Natural killer cell treated with Interleukin-12 subunit alpha and Interleukin-12 subunit beta and Interleukin-15 and Interleukin-18, amount 100 ng/mL, for 72 hours (primary cell): Measurements from ENCODE around the gene KPTN. TPM values are rescaled to one million over a fixed set of nuclear protein-coding genes. Genes with fewer than 3 reads are reported as not detected.
A peak's percentile ranks its signal among the peaks of the same experiment; 100 is the strongest.

ENCODE experiments used
- ATAC-seq, 2 donors: fragments of 150-1000 bp; cut with Tn5 transposase in 1 of 2; sonication (Bioruptor Pico), chemical (Tn5 transposase) in 1 of 2; 2 replicates each; pipeline ENCODE4 v1.10.0; 2021
- DNase-seq: peaks from one replicate; pipeline ENCODE4 v3.0.0; 2022; ENCODE audit warnings: low spot score
- H3K27ac Mint-ChIP-seq, 2 donors: 1 replicate in 1 of 2; 2 replicates in 1 of 2; pipeline ENCODE4 v1.8.0; 2022; ENCODE audit warnings: mixed read lengths in 2 of 2, mild to moderate bottlenecking in 1 of 2, moderate library complexity in 1 of 2
- H3K27me3 Mint-ChIP-seq, 2 donors: 1 replicate in 1 of 2; 2 replicates in 1 of 2; pipeline ENCODE4 v1.8.0; 2022; ENCODE audit warnings: mixed read lengths in 2 of 2
- H3K36me3 Mint-ChIP-seq: one replicate; pipeline ENCODE4 v1.8.0; 2022; ENCODE audit warnings: mixed read lengths
- H3K4me1 Mint-ChIP-seq, 2 donors: 1 replicate in 1 of 2; 2 replicates in 1 of 2; pipeline ENCODE4 v1.8.0; 2022; ENCODE audit warnings: low read depth in 2 of 2, mixed read lengths in 2 of 2, mild to moderate bottlenecking in 1 of 2
- H3K4me3 Mint-ChIP-seq: one replicate; pipeline ENCODE4 v1.8.0; 2022; ENCODE audit warnings: mixed read lengths
- H3K9me3 Mint-ChIP-seq: 2 replicates; pipeline ENCODE4 v1.8.0; 2022; ENCODE audit warnings: mixed read lengths
- total RNA-seq, 2 donors: library from RNA; stranded (reverse); gene quantifications; one replicate each; pipeline ENCODE4 v1.2.3, GENCODE V29; 2022

The KPTN gene
- total RNA-seq, 2 donors from 2014 or later: 4.9 to 11.4 TPM

DNA sequence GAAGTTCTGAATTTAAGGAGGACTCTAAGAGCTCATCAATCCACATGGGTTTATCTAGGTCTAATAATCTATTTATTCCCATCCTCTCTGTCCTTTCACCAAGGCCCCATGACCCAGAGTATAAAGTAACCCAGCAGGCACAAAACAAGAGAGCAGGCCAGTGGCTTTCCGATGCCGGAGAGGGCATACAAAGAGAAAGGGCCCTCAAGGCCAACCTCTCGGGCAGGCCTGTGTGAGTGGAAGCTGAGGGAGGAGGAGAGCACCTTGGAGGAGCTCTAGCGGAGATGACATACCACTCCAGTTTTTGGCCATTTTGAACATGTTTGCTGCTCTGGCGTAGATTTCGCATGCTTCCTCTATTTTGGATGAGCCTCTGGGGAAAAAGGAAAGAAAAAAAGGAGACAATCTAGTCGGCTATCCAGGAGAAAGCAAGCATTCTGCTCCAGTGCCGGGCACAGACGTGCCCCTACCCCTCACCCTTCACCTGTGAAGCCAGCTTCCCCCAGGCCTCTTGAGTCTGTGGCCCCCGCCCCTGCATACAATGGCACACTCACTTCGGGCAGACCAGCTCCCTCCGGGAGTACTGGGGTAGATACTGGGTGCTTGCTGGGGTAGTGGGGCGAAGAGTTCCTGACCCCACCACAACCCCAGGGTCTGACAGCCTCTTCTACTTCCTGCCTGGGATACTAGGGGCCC, 19.3 kb upstream of the KPTN start:
- Mint-ChIP-seq H3K27ac (peak overlapping the region in 1 of 2 donors; percentile 66), H3K27me3 (no peaks in the 10 kb centered on the region), H3K4me1 (peaks cover 0 to 15% of the 10 kb centered on the region in 2 donors), H3K36me3 (no peaks in the 10 kb centered on the region), H3K9me3 (no peaks in the 10 kb centered on the region), H3K4me3 (no peak overlapping the region)
- no peak for ATAC-seq
- no peak for DNase-seq

DNA sequence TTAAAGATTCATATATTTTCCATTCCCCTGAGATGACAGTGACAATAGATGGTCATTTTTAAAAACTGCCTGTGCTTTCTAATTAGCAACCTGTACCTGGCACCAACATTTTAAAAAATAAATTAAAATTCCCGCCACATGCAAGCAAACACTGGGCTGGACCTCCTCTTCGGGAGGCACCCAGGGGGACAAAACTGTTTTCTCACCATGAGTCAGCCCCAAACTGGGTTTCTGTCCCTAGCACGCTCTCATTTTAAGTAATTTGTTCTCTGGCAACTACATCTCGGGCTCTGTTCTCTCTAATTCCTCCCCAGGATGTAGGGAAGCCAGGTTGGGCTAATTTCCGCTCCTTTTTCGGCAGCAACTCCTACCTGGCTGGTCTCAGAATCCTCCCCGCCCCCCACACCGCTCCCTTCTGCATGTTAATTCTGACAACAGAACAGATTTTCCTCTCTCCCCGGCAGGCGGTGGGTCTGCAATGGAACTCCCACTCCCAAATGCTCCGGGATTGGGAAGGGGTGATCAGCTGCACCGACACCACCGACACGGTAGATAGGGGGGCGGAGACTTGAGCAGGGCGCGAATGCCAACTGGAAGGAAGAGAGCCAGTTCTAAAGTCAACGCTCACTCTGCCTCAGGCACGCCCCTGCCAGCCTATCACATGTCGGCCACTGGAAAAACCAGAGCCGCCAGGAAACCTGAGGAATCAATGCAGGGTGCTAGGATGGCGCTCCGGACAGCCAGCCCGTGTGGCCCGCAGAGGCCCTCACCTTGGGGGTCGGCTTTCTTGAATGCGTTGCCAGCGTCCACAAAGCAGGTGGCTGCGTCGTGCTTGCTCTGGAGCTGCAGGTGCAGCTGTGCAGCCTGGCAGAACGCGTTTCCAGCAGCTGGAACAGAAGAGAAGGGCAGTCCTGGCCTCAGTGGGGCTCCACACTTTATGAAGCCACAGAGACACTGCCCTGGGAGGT, 16.1 kb upstream of the KPTN start:
- Mint-ChIP-seq H3K9me3 (no peaks in the 10 kb centered on the region), H3K4me3 (no peak overlapping the region), H3K4me1 (peaks cover 0 to 14% of the 10 kb centered on the region in 2 donors), H3K36me3 (no peaks in the 10 kb centered on the region), H3K27me3 (no peaks in the 10 kb centered on the region), H3K27ac (no peak overlapping the region)
- ATAC-seq: no peak
- no peak for DNase-seq

DNA sequence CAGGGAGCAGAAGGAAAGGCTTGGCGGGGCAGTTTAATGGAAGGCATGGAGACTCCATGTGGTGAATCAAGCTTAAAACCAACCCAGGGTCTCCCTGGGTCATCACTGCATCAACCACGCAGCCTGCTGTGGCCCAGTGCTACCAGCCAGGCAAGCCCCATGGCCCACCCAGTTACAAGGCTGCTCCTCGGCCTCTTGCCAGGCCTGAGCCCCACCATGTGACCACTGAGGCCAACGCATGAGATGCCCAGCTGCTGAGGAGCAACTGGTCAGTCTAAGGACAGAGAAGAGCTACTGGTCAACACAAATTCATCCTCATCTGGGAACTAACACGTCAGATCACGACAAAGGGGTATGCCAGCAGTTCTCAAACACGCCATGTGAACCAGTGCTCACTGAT, 15.4 kb upstream of the KPTN start:
- Mint-ChIP-seq H3K27me3 (no peaks in the 10 kb centered on the region), H3K4me3 (no peak overlapping the region), H3K9me3 (no peaks in the 10 kb centered on the region), H3K27ac (peak overlapping the region in 1 of 2 donors; percentile 53), H3K4me1 (peaks cover 0 to 11% of the 10 kb centered on the region in 2 donors), H3K36me3 (no peaks in the 10 kb centered on the region)
- no peak for ATAC-seq
- no peak for DNase-seq

DNA sequence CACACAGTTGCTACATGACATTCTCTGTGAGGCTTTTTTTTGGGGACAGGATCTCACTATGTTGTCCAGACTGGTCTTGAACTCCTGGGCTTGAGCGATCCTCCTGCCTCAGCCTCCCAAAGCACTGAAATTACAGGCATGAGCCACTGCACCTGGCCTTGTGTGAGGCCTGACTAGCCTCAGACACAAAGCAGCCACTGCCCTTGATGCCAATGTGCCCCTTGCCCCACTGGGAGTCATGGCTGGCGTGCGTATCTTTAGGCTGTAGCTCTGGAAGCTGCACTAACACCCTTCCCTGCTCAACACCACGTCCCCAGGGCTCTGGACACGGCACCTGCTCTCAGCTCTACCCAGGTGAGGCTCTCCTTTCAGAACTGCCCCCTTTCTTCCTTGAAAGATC, 14.5 kb upstream of the KPTN start:
- ATAC-seq (no peak), DNase-seq (no peak)
- H3K4me1 Mint-ChIP-seq: peaks cover 0 to 12% of the 10 kb centered on the region in 2 donors
- no peak overlapping the region for H3K4me3 Mint-ChIP-seq
- no peaks in the 10 kb centered on the region for H3K36me3 Mint-ChIP-seq
- H3K27me3 Mint-ChIP-seq: no peaks in the 10 kb centered on the region
- H3K27ac Mint-ChIP-seq: peak overlapping the region in 1 of 2 donors; percentile 53
- H3K9me3 Mint-ChIP-seq: no peaks in the 10 kb centered on the region

DNA sequence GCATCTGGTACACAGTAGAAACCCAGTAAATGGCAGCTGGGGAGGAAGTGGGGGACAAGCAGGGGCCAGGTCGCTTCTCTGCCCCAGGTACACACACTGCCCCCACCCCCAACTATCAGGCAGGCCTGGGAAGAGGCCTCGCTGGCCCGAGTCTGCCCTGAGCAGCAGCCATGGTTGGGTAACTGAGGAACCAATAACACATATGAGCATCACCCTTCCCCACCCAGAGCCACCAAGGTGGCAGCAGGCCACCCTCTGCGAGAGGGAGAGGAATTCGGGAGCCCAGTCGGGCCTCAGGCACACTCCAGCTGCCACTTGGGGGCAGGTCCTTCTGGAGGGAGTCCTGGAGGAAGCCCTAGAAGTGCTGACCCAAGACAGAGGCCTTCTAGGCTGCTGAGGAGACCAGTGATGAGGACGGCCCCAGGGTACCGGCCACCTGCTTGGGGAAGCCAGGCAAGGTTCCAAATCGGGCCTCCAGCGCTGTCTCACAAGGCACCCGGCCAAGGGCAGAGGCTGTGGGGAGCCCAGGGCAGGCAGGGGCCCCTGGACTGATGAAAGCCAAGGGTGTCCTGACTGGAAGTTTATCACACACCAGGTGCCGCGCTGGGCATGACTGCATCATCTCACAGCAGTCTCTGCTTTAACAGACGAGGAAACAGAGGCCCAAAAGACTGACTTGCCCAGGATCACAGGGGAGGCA, 14.0 kb upstream of the KPTN start:
- H3K4me1 Mint-ChIP-seq: peaks cover 0 to 13% of the 10 kb centered on the region in 2 donors
- no peaks in the 10 kb centered on the region for H3K36me3 Mint-ChIP-seq
- no peaks in the 10 kb centered on the region for H3K27me3 Mint-ChIP-seq
- ATAC-seq (no peak), DNase-seq (no peak)
- H3K9me3 Mint-ChIP-seq: no peaks in the 10 kb centered on the region
- H3K27ac Mint-ChIP-seq: no peak overlapping the region
- no peak overlapping the region for H3K4me3 Mint-ChIP-seq

DNA sequence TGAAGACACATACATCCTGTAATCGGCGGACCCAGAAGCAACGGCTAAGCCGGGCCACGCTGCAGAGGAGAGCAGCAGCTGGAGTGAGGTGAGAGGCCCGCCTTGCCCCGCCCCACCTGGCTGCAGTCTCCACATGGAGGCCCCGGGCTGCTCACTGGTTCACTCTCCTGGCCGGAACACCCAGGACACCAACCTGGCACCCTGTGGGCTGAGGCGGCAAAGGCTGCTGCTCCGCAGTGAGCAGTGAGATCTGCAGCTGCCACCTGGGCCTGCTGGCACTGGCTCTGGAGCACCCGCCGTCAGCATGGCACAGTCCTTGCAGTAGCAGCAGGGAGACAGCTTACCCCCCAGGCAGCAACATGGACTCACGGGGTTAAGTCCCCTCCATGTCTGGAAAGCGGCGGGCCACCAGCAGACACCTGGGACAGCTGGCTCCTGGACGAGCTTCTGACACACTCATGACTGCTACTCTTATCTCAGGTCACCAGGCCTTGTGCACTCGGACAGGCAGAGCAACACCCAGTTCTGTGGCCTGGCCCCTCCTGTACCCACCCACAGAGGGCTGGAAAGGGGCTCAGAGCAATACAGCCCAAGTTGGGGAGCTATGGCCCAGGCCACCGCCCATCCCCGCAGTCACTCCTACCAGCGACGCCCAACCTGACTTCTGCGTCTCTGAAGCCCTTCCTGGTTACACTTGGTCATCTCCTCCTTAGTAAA, 13.2 kb upstream of the KPTN start:
- no peaks in the 10 kb centered on the region for H3K9me3 Mint-ChIP-seq
- DNase-seq: no peak
- no peak for ATAC-seq
- no peaks in the 10 kb centered on the region for H3K27me3 Mint-ChIP-seq
- no peak overlapping the region for H3K4me3 Mint-ChIP-seq
- no peaks in the 10 kb centered on the region for H3K36me3 Mint-ChIP-seq
- H3K4me1 Mint-ChIP-seq: peaks cover 0 to 13% of the 10 kb centered on the region in 2 donors
- H3K27ac Mint-ChIP-seq: no peak overlapping the region

DNA sequence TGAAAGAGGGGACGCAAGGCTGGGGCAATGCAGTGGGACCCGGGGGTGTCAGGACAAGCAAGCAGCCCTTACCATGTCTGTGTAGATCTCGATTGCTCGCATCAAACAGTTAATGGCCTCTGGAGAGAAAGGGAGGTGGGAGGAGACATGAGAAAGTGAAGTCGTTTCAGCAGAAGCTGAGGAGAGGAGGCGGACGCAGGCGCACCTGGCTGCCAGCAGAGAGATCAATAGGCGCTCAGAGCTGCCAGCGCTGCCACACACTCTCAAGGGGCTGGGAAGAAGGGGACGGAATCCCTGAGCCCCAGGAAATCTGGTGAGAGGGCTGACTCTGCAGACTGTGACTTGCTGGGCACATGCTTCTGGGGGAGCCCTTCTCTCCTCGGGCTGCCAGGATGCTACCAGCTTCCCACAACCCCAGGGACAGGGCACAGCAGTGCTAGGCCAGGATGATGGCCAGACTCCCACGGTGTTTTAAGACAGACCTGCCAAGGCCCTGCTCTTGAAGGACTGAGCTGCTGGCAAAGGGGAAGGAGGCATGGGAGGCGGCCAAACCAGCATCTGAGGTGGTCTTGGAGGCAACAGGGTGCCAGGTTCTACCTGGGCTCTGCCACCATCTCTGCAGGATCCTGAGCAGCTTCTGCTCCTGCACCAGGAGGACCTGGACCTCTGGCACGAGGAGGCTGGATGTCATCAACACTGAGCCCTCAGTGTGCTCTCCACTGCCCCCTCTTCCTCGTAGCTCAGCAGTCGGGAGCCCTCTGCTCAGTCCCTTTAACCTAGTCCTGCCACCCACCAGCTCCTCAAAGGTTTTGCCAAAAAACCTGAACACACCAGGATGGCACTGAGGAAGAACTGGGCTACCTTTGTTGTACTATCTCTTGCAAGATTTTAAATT, 11.7 kb upstream of the KPTN start:
- H3K4me3 Mint-ChIP-seq: no peak overlapping the region
- H3K4me1 Mint-ChIP-seq: peaks cover 0 to 9% of the 10 kb centered on the region in 2 donors
- no peak for DNase-seq
- H3K36me3 Mint-ChIP-seq: no peaks in the 10 kb centered on the region
- no peak for ATAC-seq
- H3K27me3 Mint-ChIP-seq: no peaks in the 10 kb centered on the region
- no peak overlapping the region for H3K27ac Mint-ChIP-seq
- H3K9me3 Mint-ChIP-seq: no peaks in the 10 kb centered on the region

DNA sequence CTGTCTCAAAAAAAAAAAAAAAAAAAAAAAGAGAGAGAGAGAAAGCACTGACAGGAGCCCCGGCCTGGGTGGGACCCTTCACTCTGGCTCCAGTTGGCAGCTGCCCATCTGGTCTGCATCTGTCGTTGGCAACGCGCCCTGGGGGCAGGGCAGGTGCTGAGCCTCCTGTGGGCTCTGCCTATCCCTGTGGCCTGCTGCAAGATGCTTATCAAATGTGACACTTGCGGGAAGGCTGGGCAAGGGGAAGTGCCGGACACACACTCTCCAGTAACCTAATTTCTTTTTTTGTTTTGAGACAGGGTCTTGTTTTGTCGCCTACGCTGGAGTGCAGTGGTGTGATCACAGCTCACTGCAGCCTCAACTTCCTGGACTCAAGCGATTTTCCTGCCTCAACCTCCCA, 10.7 kb upstream of the KPTN start:
- Mint-ChIP-seq H3K4me1 (peaks cover 7 to 15% of the 10 kb centered on the region in 2 donors), H3K27me3 (no peaks in the 10 kb centered on the region), H3K27ac (no peak overlapping the region), H3K4me3 (no peak overlapping the region), H3K9me3 (no peaks in the 10 kb centered on the region), H3K36me3 (peaks cover 6% of the 10 kb centered on the region)
- no peak for DNase-seq
- no peak for ATAC-seq

DNA sequence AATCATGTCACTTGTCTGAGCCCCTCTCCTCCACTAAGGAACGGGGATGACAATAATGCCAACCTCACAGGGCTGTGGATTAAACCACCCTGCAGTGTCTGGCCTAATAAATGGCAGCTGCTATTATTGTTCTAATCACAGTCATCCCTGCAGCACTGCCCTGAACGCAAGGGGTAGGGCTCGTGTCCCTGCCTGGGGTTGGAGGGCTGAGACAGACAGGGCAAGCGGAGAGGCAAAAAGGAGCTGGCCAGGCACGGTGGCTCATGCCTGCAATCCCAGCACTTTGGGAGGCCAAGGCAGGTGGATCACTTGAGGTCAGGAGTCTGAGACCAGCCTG, 10.2 kb upstream of the KPTN start:
- H3K4me1 Mint-ChIP-seq: peaks cover 7 to 15% of the 10 kb centered on the region in 2 donors

DNA sequence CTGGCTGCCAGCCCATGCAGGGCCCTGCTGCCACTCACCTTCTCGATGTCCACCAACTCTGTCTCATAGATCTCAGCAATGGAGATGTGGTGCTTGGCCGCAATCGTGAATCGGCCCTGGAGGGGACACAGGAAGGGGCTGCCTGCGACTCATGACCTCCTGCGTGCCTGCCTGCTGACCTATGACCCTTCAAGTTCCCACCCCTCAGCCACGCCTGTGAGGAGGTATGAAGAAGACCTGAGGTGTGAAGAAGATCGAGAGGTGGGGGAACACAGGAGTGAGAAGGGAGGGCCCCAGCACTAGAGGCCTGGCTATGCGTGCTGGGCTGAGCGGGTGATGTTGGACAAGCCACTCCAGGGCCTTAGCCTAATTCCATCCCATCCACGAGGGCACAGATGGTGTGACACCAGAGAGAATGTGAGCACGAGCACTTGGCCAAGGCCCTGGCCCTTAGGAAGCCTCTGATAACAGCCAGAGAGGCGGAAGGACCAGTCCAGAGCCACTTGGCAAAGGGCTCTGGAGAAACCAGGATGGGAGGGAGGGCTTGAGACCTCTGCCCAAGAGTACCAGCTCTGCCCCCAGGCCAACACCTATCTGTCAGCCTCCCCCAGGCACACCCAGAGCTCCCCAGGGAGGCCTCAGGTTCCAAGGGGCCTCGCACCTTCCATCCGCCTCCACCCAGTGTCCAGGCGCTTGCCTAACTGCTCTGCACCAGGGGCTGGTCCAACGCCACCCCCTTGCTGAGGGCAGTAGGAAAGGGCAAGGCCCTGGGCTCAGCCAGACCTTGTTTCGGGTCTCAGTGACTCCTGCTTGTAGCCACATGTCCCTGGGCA, 9.6 kb upstream of the KPTN start:
- no peak for ATAC-seq
- no peaks in the 10 kb centered on the region for H3K9me3 Mint-ChIP-seq
- peak overlapping the region in 1 of 2 donors; percentile 37 for H3K27ac Mint-ChIP-seq
- H3K27me3 Mint-ChIP-seq: no peaks in the 10 kb centered on the region
- DNase-seq: no peak
- H3K4me1 Mint-ChIP-seq: peaks cover 7 to 12% of the 10 kb centered on the region in 2 donors
- peaks cover 7% of the 10 kb centered on the region for H3K36me3 Mint-ChIP-seq
- no peak overlapping the region for H3K4me3 Mint-ChIP-seq

More for the DNA sequence above, 10.2 kb upstream of the KPTN start:
- Mint-ChIP-seq H3K36me3 (peaks cover 7% of the 10 kb centered on the region), H3K4me3 (no peak overlapping the region), H3K27ac (no peak overlapping the region), H3K9me3 (no peaks in the 10 kb centered on the region), H3K27me3 (no peaks in the 10 kb centered on the region)
- no peak for DNase-seq
- ATAC-seq: no peak

DNA sequence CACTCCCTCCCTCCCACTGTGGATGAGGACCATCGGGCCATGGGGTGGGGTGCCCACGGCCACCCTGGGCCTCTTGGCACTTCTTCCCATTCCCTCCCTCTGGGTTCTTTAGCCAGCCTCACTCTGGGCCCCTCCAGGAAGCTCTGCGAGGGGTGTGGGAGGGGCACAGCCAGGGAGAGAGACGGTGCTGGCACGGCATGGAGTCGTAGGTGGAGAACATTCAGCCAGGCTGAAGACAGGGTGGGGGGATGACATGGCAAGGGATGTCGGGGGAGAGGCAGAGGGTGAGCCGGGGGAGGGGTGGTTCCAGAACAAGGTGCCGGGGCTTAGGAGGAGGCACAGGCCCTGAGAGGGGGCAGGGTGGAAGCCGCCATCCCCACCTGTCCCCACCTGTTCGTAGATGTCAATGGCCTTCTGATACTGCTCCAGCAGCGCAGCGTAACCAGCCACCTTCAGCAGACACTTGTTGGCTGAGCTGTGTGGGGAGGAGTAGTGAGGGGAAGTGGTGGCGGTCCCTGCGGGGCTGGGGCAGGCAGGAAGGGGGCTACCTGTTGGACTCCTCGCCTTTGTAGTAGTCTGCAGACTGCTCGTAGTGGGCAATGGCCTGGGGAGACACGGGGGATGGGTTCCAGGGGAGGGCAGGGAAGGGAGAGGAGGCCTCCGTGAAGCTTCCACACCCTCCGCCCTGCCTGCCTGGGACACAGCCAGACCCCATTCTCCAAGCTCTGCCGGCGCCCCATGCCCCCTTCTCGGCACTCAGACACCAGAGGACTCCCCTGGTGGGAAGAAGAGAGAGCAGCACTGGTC, 8.8 kb upstream of the KPTN start:
- Mint-ChIP-seq H3K9me3 (no peaks in the 10 kb centered on the region), H3K4me1 (peaks cover 7 to 12% of the 10 kb centered on the region in 2 donors), H3K27me3 (no peaks in the 10 kb centered on the region), H3K36me3 (peaks cover 7% of the 10 kb centered on the region), H3K27ac (no peak overlapping the region), H3K4me3 (no peak overlapping the region)
- no peak for DNase-seq
- ATAC-seq: no peak
